Upper lobe of right lung (tissue), 1 donor: ENCODE data around the gene TNPO3. TPM values are rescaled to one million over a fixed set of nuclear protein-coding genes. Genes with fewer than 3 reads are reported as not detected.
"Not testable (repeated sequence)": the region's sequence is repeated elsewhere in the genome, so short reads cannot be mapped to it uniquely, and the experiment has no call there.

ENCODE experiments used
- ATAC-seq: fragments of 200-7000 bp; cut with Tn5 transposase; one replicate; pipeline ENCODE4 v1.9.1; 2020; ENCODE audit warnings: mild to moderate bottlenecking, moderate library complexity
- DNase-seq: peaks from one replicate; pipeline ENCODE4 v3.0.0-alpha.2; 2020
- H3K27ac ChIP-seq: fragments of 200-600 bp; one replicate; pipeline ENCODE4 v1.8.0; 2022
- H3K27me3 ChIP-seq: fragments of 200-600 bp; one replicate; pipeline ENCODE4 v1.8.0; 2022; ENCODE audit warnings: mild to moderate bottlenecking
- H3K36me3 ChIP-seq: fragments of 200-600 bp; one replicate; pipeline ENCODE4 v1.8.0; 2022
- H3K4me1 ChIP-seq: fragments of 200-600 bp; one replicate; pipeline ENCODE4 v1.8.0; 2022
- H3K4me3 ChIP-seq: fragments of 200-600 bp; one replicate; pipeline ENCODE4 v1.8.0; 2022; ENCODE audit warnings: mild to moderate bottlenecking
- H3K9me3 ChIP-seq: fragments of 200-600 bp; one replicate; pipeline ENCODE4 v1.8.0; 2022
- CTCF ChIP-seq: fragments of 200-600 bp; IDR thresholded peaks from one replicate; pipeline ENCODE4 v1.8.0; 2022; ENCODE audit warnings: antibody characterized with exemption
- intact Hi-C: fragments of 100-400 bp; cut with DNase I; formaldehyde crosslinking; loops from one replicate; pipeline ENCODE4 v1.11.0; 2022
- total RNA-seq: library from RNA; stranded (reverse); fragmentation: NEBNext Ultra II Directional; extraction: Animal tissue kit (Norgen Biotek cat#: 25700); gene quantifications from one replicate; pipeline ENCODE4 v1.2.1, GENCODE V29; 2021
- donor health status: DM: no; HTN: yes; CAD: no; lungs with severe emphysema.

TNPO3 gene
- total RNA-seq, 1 donor from 2014 or later: 31.1 TPM

- DNase-seq: no peak
- H3K4me3 ChIP-seq: no peak overlapping the region
- TF ChIP-seq CTCF: no peak
- no peaks in the 10 kb centered on the region for H3K36me3 ChIP-seq
- H3K27me3 ChIP-seq: no peaks in the 10 kb centered on the region
- ATAC-seq: no peak
- no peak overlapping the region for H3K27ac ChIP-seq
- H3K4me1 ChIP-seq: peaks cover 18% of the 10 kb centered on the region
- no peaks in the 10 kb centered on the region for H3K9me3 ChIP-seq
- intact Hi-C loops: no loop called here
Measured at GRCh38 chr7:129052441-129052840, 2.5 kb downstream of the TNPO3 start.

GRCh38 chr7:129051459-129051858, 3.5 kb downstream of the TNPO3 start:
- H3K27me3 ChIP-seq, intact Hi-C loops, H3K36me3 ChIP-seq, DNase-seq, H3K27ac ChIP-seq, H3K9me3 ChIP-seq, ATAC-seq, H3K4me3 ChIP-seq: not testable (repeated sequence)
- H3K4me1 ChIP-seq: peaks cover 18% of the 10 kb centered on the region

GRCh38 chr7:129047761-129048160, 7.2 kb downstream of the TNPO3 start:
- no peaks in the 10 kb centered on the region for H3K36me3 ChIP-seq
- H3K27me3 ChIP-seq: no peaks in the 10 kb centered on the region
- H3K27ac ChIP-seq: no peak overlapping the region
- no peak overlapping the region for H3K4me3 ChIP-seq
- DNase-seq (no peak), ATAC-seq (no peak)
- TF ChIP-seq CTCF: no peak
- H3K9me3 ChIP-seq: no peaks in the 10 kb centered on the region
- H3K4me1 ChIP-seq: peaks cover 11% of the 10 kb centered on the region
- intact Hi-C loops: no loop called here

GRCh38 chr7:129045682-129046081, 9.2 kb downstream of the TNPO3 start:
- ATAC-seq: peak; percentile 52
- Histone ChIP-seq H3K27me3 (no peaks in the 10 kb centered on the region), H3K4me1 (peaks cover 17% of the 10 kb centered on the region), H3K36me3 (no peaks in the 10 kb centered on the region), H3K4me3 (no peak overlapping the region), H3K9me3 (no peaks in the 10 kb centered on the region), H3K27ac (no peak overlapping the region)
- intact Hi-C loops: no loop called here
- no peak for DNase-seq
- TF ChIP-seq CTCF: no peak

GRCh38 chr7:129043012-129043411, 11.9 kb downstream of the TNPO3 start:
- intact Hi-C loops: no loop called here
- ATAC-seq: no peak

More at GRCh38 chr7:129043012-129043411, 11.9 kb downstream of the TNPO3 start:
- Histone ChIP-seq H3K27me3 (no peaks in the 10 kb centered on the region), H3K9me3 (no peaks in the 10 kb centered on the region), H3K27ac (no peak overlapping the region), H3K4me3 (no peak overlapping the region), H3K4me1 (peaks cover 17% of the 10 kb centered on the region), H3K36me3 (peaks cover 20% of the 10 kb centered on the region)
- no peak for DNase-seq
- TF ChIP-seq CTCF: no peak
